GM18499 (cell line): ENCODE data around the gene INMT.
"Not testable (repeated sequence)": the region's sequence is repeated elsewhere in the genome, so short reads cannot be mapped to it uniquely, and the experiment has no call there.

Source experiments
- ATAC-seq: cut with Tn5 transposase; IDR thresholded peaks from one replicate; pipeline ENCODE4 v1.9.1; 2021; ENCODE audit warnings: moderate number of reproducible peaks; ENCODE audit not compliant: insufficient read depth, unreplicated experiment

The INMT gene

GRCh38 chr7:30751696-30752273 lies at the start of gene INMT:
INMT (plus strand) TSS chr7:30752135; CDS start chr7:30752151, 16 bp downstream.
- ATAC-seq = no peak

- no peak for ATAC-seq
Measured at GRCh38 chr7:30702200-30702599, 49.7 kb upstream of the INMT start.

DNA sequence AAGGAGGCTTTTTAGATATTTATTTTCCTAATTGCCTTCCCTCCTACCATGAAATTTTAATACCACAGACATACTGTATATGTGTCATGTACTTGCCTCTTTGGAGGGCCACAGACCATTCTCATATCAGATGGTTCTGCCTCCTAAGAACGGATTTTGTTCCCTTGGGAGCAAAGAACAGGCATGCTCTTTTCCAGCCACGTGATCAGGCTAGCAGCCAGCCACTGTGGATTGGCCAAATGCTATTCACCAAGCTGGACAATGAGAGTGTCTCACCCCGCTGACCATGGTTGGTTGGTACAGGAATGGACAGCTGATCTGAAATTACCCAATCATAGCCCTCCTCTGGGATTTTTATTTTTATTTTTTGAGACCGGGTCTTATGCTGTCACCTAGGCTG lies 48.2 kb upstream of the INMT start:
- no peak for ATAC-seq

GRCh38 chr7:30705008-30705407 lies 46.9 kb upstream of the INMT start:
- ATAC-seq = no peak

GRCh38 chr7:30705596-30705995 lies 46.3 kb upstream of the INMT start:
- ATAC-seq = no peak

GRCh38 chr7:30706316-30706715 lies 45.6 kb upstream of the INMT start:
- no peak for ATAC-seq

- ATAC-seq = no peak
Measured at GRCh38 chr7:30706908-30707307, 45.0 kb upstream of the INMT start.

DNA sequence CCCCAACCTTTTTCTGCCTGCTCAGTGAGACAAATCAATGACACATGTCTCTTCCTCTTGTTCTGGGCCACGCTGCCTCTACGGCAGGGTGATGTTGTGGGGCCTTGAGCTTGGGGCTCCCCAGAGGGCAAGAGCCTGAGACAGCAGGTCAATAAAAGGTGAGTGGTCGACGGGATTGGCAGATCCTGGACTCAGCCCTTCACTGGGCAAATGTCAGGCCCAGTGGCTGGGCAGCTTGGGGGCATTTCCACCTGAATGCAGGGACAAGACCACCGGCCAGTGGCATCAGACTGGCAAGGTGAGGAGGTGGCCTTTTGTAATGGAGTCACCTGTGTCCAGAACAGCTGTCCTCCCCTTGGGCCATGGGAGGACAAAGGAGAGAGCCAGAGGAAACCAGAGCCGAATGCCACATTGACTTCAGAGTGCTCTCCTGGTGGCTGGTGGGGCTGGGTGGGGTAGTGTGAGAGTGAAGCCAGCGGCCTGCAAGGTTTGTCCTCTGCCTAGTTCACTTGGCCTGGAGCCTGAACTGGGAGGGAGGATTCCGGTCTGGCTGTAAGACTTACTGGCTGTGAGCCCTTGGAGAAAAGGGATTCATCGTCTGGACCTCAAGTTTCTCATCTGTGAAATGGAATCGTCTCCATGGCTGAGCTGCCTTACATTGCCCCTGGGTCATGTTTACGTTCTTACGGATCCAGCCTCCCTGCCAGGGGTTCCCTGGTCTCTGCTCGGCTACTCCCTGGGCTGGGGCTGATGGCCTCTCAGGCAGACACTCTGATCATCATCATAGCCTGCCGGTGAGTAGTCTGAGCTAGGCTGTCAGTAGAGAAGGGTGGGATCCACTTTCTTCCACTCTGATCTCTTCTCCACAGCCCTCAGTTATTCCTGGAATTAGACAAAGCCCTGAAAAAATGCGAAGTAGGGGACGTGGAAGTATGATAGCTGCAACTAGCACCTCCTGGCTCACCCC lies 44.3 kb upstream of the INMT start:
- ATAC-seq = no peak

GRCh38 chr7:30708412-30708811 lies 43.5 kb upstream of the INMT start:
- no peak for ATAC-seq

DNA sequence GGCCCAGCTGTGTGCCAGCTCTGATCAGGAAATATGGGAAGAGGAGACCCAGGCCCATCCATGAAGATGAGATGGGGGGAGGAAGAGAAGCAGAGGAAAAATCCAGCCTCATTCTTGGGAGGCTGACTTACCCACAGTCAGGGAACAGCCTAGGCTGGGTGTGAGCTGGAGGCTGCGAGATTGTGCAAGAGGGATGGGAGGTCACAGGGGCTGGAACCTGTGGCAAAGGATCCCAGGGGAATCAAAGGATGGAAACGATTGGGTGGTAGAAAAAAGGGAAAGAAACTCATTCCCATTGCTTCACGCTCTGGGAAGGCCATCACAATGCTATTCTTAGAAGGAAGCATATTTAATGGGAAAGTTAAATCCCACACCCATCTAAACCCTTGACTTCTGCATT lies 43.0 kb upstream of the INMT start:
- ATAC-seq = no peak

DNA sequence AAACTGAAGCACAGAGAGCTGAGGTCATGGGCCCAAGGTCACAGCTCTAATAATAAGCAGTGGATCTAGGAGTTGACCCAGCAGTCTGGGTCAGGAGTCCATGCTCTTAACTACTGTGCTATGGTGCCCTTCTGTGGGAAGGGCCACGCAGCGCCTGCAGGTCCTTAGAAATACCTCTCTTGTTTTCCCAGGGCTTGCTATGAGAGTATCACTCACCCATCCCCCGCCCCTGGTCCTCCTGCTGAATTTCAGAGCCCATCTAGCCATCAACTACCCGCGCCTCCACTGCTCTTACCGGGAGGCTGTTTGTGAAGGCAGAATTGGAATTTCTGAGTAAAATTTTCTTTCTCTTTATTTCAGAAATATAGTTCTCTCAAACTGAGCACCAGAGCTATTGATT lies 42.4 kb upstream of the INMT start:
- no peak for ATAC-seq

DNA sequence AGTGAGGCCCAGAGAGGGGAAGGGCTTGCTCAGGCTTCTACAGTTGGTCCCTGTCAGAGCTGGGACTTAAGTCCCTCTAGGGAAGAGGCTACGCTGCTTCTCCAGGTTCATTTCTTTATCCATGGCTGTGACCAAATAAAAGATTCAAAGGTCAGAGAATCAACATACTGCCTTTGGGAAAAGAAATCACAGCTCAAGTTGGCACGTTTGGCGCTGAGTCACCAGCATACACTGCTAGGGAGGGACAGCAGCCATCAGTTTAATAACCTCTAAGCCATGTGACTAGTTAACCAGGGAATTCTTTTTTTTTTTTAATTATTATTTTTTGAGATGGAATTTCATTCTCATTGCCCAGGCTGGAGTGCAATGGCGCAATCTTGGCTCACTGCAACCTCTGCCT lies 41.3 kb upstream of the INMT start:
- no peak for ATAC-seq

- ATAC-seq = no peak
Measured at GRCh38 chr7:30713392-30713791, 38.5 kb upstream of the INMT start.

- no peak for ATAC-seq
Measured at GRCh38 chr7:30714129-30714528, 37.8 kb upstream of the INMT start.

DNA sequence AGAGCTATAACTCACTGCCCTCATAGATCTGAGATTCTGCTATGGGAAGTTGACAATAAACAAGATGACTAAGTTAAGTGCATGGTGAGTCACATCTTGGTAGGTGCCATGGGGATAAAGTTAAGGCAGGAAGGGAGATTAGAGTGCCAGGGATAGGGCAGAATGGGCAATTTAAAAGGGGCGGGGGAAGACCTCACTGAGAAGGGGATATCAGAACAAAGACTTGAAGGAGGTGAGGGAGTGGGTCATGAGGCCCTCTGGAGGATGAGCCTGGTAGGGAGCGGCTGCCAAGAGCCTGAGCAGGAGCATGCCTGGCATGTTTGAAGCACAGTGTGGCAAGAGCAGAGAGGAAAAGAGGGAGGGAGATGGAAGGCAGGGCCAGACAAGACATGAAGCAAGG lies 34.8 kb upstream of the INMT start:
- ATAC-seq = no peak

DNA sequence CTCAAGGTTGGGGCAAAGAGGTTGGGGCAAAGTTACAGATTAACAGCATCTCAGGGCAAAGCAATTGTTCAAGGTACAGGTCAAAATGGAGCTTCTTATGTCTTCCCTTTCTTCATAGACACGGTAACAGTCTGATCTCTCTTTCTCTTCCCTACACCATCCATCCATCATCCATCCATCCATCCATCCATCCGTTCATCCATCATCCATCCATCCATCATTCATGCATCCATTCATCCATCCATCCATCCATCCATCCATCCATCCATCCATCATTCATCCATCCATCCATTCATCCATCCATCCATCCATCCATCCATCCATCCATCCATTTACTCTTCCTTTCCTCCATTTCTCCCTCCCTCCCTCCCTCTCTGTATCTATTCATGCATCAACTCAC lies 32.5 kb upstream of the INMT start:
- ATAC-seq = not testable (repeated sequence)

DNA sequence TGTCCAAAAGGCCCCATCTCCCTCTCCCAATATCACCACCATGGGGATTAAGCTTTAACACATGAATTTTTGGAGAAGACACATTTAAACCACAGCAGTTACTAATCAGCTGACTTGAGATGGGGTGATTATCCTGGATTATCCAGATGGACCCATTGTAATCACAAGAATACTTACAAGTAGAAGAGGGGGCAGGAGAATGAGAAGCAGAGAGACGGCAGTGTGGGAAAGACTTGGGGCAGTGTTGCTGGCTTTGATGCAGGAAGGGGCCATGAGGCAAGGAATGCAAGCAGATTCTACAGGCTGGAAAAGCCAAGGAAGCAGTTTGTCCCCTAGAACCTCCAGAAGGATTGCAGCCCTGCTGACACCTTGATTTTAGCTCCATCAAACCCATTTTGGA lies 30.7 kb upstream of the INMT start:
- ATAC-seq = no peak

GRCh38 chr7:30722187-30722586 lies 29.7 kb upstream of the INMT start:
- no peak for ATAC-seq

DNA sequence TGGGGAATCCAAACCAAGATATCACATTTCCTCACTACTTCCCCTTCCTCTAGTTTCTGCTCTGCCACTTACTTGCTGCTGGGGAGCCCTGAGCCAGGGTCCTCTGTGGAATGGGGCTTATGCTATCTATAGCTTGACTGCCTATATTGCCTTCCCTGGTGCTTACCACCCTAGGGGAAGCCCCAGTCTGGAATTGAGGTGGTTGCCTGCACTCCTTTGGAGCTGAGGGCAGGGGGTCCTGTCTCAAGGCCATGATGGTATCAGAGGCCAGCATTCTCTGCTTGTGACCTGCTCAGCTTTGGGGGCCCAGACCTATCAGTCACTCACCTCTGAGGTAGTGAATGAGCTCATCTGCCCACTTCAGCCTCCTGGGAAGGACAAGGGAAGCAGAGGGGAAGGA lies 29.3 kb upstream of the INMT start:
- no peak for ATAC-seq

GRCh38 chr7:30723776-30724175 lies 28.2 kb upstream of the INMT start:
- ATAC-seq = no peak

- no peak for ATAC-seq
Measured at GRCh38 chr7:30726296-30727006, 25.5 kb upstream of the INMT start.
